ENCODE measurements around the gene PCDHA6.
"Not testable (repeated sequence)": the region's sequence is repeated elsewhere in the genome, so short reads cannot be mapped to it uniquely, and the experiment has no call there.

Gene PCDHA6

DNA sequence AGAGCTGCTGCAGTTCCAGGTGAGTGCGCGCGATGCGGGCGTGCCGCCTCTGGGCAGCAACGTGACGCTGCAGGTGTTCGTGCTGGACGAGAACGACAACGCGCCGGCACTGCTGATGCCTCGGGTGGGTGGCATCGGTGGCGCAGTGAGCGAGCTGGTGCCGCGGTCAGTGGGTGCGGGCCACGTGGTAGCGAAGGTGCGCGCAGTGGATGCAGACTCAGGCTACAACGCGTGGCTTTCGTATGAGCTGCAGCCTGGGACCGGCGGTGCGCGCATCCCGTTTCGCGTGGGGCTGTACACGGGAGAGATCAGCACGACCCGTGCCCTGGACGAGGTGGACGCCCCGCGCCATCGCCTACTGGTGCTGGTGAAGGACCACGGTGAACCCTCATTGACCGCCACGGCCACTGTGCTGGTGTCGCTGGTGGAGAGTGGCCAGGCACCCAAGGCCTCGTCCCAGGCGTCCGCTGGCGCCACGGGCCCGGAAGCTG is 24.9 kb upstream of the PCDHA6 start:
- Histone ChIP-seq H3K9me2 (replicated peaks; ENCODE audit: insufficient read depth, low read length) (no peaks in the 10 kb centered on the region), H3K9ac (ENCODE audit: low read length) (no peak overlapping the region), H3K4me2 (ENCODE audit: low read depth, low read length, poor library complexity, severe bottlenecking) (no peak overlapping the region), H3K79me2 (ENCODE audit: insufficient read depth, low read length) (no peaks in the 10 kb centered on the region), H4K20me1 (ENCODE audit: low read depth, low read length) (no peaks in the 10 kb centered on the region), H3K9me3 (ENCODE audit: insufficient read depth, low read length) (no peaks in the 10 kb centered on the region), H3K27ac (ENCODE audit: low read depth, low read length) (no peak overlapping the region), H3K27me3 (ENCODE audit: low read length) (no peaks in the 10 kb centered on the region), H3K36me3 (ENCODE audit: low read length) (no peaks in the 10 kb centered on the region), H3F3A (ENCODE audit: insufficient read depth) (no peaks in the 10 kb centered on the region), H2AFZ (ENCODE audit: low read depth, low read length, severe bottlenecking) (no peak overlapping the region), H3K4me3 (ENCODE audit: insufficient read depth, low read length, poor library complexity, severe bottlenecking) (no peak overlapping the region)
- no peak for TF ChIP-seq EZH2phosphoT487 (conservative IDR thresholded peaks at IDR 0.05; ENCODE audit: low read length)
- TF ChIP-seq, protein P1, sequence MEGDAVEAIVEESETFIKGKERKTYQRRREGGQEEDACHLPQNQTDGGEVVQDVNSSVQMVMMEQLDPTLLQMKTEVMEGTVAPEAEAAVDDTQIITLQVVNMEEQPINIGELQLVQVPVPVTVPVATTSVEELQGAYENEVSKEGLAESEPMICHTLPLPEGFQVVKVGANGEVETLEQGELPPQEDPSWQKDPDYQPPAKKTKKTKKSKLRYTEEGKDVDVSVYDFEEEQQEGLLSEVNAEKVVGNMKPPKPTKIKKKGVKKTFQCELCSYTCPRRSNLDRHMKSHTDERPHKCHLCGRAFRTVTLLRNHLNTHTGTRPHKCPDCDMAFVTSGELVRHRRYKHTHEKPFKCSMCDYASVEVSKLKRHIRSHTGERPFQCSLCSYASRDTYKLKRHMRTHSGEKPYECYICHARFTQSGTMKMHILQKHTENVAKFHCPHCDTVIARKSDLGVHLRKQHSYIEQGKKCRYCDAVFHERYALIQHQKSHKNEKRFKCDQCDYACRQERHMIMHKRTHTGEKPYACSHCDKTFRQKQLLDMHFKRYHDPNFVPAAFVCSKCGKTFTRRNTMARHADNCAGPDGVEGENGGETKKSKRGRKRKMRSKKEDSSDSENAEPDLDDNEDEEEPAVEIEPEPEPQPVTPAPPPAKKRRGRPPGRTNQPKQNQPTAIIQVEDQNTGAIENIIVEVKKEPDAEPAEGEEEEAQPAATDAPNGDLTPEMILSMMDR (IDR thresholded peaks at IDR 0.05; ENCODE audit: insufficient read depth, low read length, poor library complexity, severe bottlenecking) = no peak

DNA sequence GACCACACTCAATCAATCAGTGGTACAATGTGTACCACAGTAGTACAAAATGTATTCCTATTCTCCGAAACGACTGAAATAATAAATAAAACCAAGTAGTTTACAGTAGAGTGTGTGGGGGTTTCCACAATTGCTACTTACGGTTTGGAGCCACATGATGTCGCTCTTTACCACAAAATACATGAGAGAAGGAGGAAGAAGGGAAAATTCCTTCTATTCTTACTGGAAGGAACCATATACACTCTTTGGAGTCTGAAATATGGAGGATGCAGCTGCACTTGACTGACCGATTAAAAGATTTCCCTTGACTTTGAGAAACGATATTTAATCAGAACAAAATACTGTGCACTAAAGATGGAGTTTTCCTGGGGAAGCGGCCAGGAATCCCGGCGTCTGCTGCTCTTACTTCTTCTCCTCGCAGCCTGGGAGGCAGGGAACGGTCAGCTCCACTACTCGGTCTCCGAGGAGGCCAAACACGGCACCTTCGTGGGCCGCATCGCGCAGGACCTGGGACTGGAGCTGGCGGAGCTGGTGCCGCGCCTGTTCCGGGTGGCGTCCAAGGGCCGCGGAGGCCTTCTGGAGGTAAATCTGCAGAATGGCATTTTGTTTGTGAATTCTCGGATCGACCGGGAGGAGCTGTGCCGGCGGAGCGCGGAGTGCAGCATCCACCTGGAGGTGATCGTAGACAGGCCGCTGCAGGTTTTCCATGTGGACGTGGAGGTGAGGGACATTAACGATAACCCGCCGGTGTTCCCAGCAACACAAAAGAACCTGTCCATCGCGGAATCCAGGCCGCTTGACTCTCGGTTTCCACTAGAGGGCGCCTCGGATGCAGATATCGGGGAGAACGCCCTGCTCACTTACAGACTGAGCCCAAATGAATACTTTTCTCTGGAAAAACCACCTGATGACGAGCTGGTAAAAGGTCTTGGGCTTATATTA is 20.7 kb upstream of the PCDHA6 start, which contains the start of gene PCDHA4:
Gene PCDHA4 (plus strand): TSS at position 235 of the 942 bp plus-strand sequence.
- Histone ChIP-seq H4K20me1 (ENCODE audit: low read depth, low read length) (no peaks in the 10 kb centered on the region), H3K9ac (ENCODE audit: low read length) (no peak within 1 kb of the TSS), H3K4me2 (ENCODE audit: low read depth, low read length, poor library complexity, severe bottlenecking) (no peak within 1 kb of the TSS), H3K36me3 (ENCODE audit: low read length) (no peaks in the 10 kb centered on the region), H3K9me3 (ENCODE audit: insufficient read depth, low read length) (no peaks in the 10 kb centered on the region), H3K27ac (ENCODE audit: low read depth, low read length) (no peak within 1 kb of the TSS), H3K9me2 (replicated peaks; ENCODE audit: insufficient read depth, low read length) (no peaks in the 10 kb centered on the region), H3K4me3 (ENCODE audit: insufficient read depth, low read length, poor library complexity, severe bottlenecking) (no peak within 1 kb of the TSS), H3F3A (ENCODE audit: insufficient read depth) (no peaks in the 10 kb centered on the region), H3K27me3 (ENCODE audit: low read length) (no peaks in the 10 kb centered on the region), H3K79me2 (ENCODE audit: insufficient read depth, low read length) (no peaks in the 10 kb centered on the region), H2AFZ (ENCODE audit: low read depth, low read length, severe bottlenecking) (no peak within 1 kb of the TSS)
- TF ChIP-seq, protein P1 (IDR thresholded peaks at IDR 0.05; ENCODE audit: insufficient read depth, low read length, poor library complexity, severe bottlenecking) = peak; percentile 29
- TF ChIP-seq EZH2phosphoT487 (conservative IDR thresholded peaks at IDR 0.05; ENCODE audit: low read length) = no peak

DNA sequence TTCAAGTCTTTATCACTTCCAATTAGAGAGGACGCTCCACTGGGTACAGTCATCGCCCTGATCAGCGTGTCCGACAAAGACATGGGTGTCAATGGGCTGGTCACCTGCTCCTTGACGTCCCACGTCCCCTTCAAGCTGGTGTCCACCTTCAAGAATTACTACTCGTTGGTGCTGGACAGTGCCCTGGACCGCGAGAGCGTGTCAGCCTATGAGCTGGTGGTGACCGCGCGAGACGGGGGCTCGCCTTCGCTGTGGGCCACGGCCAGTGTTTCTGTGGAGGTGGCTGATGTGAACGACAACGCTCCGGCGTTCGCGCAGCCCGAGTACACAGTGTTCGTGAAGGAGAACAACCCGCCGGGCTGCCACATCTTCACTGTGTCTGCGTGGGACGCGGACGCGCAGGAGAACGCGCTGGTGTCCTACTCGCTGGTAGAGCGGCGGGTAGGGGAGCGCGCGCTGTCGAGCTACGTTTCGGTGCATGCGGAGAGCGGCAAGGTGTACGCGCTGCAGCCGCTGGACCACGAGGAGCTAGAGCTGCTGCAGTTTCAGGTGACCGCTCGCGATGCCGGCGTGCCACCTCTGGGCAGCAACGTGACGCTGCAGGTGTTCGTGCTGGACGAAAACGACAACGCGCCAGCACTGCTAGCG is 19.4 kb upstream of the PCDHA6 start:
- not testable (repeated sequence) for H3K9me2 ChIP-seq (replicated peaks; ENCODE audit: insufficient read depth, low read length); H3K4me2 ChIP-seq (ENCODE audit: low read depth, low read length, poor library complexity, severe bottlenecking); H3K27ac ChIP-seq (ENCODE audit: low read depth, low read length); H3F3A ChIP-seq (ENCODE audit: insufficient read depth); H3K9me3 ChIP-seq (ENCODE audit: insufficient read depth, low read length); H3K4me3 ChIP-seq (ENCODE audit: insufficient read depth, low read length, poor library complexity, severe bottlenecking); H2AFZ ChIP-seq (ENCODE audit: low read depth, low read length, severe bottlenecking); H3K36me3 ChIP-seq (ENCODE audit: low read length); H3K27me3 ChIP-seq (ENCODE audit: low read length); H3K79me2 ChIP-seq (ENCODE audit: insufficient read depth, low read length); H3K9ac ChIP-seq (ENCODE audit: low read length); H4K20me1 ChIP-seq (ENCODE audit: low read depth, low read length)

Measured in SU-DHL-6 (cell line).